ENCODE results near the gene FLVCR2.

FLVCR2 gene

GRCh38 chr14:75543786-75544185, 34.6 kb upstream of the FLVCR2 start:
- H3K9me3 ChIP-seq (ENCODE audit: control insufficient read depth, low read length), result no peaks in the 10 kb centered on the region
- H3K4me1 ChIP-seq (ENCODE audit: control insufficient read depth, insufficient read depth, low read length), result peaks cover 26% of the 10 kb centered on the region
- no peak overlapping the region for H3K9ac ChIP-seq (ENCODE audit: low read length)
- no peak overlapping the region for H3K4me3 ChIP-seq (ENCODE audit: low read length)
- H3K27me3 ChIP-seq (ENCODE audit: control insufficient read depth, insufficient read depth, low read length), result no peaks in the 10 kb centered on the region
- H3K36me3 ChIP-seq (ENCODE audit: control insufficient read depth, insufficient read depth, low read length), result no peaks in the 10 kb centered on the region

- Histone ChIP-seq H3K9me3 (ENCODE audit: control insufficient read depth, low read length) (no peaks in the 10 kb centered on the region), H3K4me3 (ENCODE audit: low read length) (no peak overlapping the region), H3K9ac (ENCODE audit: low read length) (no peak overlapping the region), H3K36me3 (ENCODE audit: control insufficient read depth, insufficient read depth, low read length) (no peaks in the 10 kb centered on the region), H3K4me1 (ENCODE audit: control insufficient read depth, insufficient read depth, low read length) (peaks cover 27% of the 10 kb centered on the region), H3K27me3 (ENCODE audit: control insufficient read depth, insufficient read depth, low read length) (no peaks in the 10 kb centered on the region)
Measured at GRCh38 chr14:75545907-75546306, 32.5 kb upstream of the FLVCR2 start.

- no peaks in the 10 kb centered on the region for H3K9me3 ChIP-seq (ENCODE audit: control insufficient read depth, low read length)
- no peaks in the 10 kb centered on the region for H3K36me3 ChIP-seq (ENCODE audit: control insufficient read depth, insufficient read depth, low read length)
- no peak overlapping the region for H3K4me3 ChIP-seq (ENCODE audit: low read length)
- H3K4me1 ChIP-seq (ENCODE audit: control insufficient read depth, insufficient read depth, low read length), result peaks cover 22% of the 10 kb centered on the region
- no peak overlapping the region for H3K9ac ChIP-seq (ENCODE audit: low read length)
- no peaks in the 10 kb centered on the region for H3K27me3 ChIP-seq (ENCODE audit: control insufficient read depth, insufficient read depth, low read length)
Measured at GRCh38 chr14:75547552-75548250, 30.7 kb upstream of the FLVCR2 start.

GRCh38 chr14:75548544-75548943, 29.9 kb upstream of the FLVCR2 start:
- H3K9me3 ChIP-seq (ENCODE audit: control insufficient read depth, low read length), result no peaks in the 10 kb centered on the region
- no peaks in the 10 kb centered on the region for H3K27me3 ChIP-seq (ENCODE audit: control insufficient read depth, insufficient read depth, low read length)
- H3K4me3 ChIP-seq (ENCODE audit: low read length), result no peak overlapping the region
- no peaks in the 10 kb centered on the region for H3K36me3 ChIP-seq (ENCODE audit: control insufficient read depth, insufficient read depth, low read length)
- H3K4me1 ChIP-seq (ENCODE audit: control insufficient read depth, insufficient read depth, low read length), result peaks cover 14% of the 10 kb centered on the region
- H3K9ac ChIP-seq (ENCODE audit: low read length), result no peak overlapping the region

GRCh38 chr14:75549169-75549568, 29.3 kb upstream of the FLVCR2 start:
- Histone ChIP-seq H3K9me3 (ENCODE audit: control insufficient read depth, low read length) (no peaks in the 10 kb centered on the region), H3K27me3 (ENCODE audit: control insufficient read depth, insufficient read depth, low read length) (no peaks in the 10 kb centered on the region), H3K36me3 (ENCODE audit: control insufficient read depth, insufficient read depth, low read length) (no peaks in the 10 kb centered on the region), H3K4me3 (ENCODE audit: low read length) (no peak overlapping the region), H3K4me1 (ENCODE audit: control insufficient read depth, insufficient read depth, low read length) (peaks cover 11% of the 10 kb centered on the region), H3K9ac (ENCODE audit: low read length) (no peak overlapping the region)

GRCh38 chr14:75551021-75551420, 27.4 kb upstream of the FLVCR2 start:
- Histone ChIP-seq H3K4me1 (ENCODE audit: control insufficient read depth, insufficient read depth, low read length) (peaks cover 7% of the 10 kb centered on the region), H3K9ac (ENCODE audit: low read length) (no peak overlapping the region), H3K36me3 (ENCODE audit: control insufficient read depth, insufficient read depth, low read length) (no peaks in the 10 kb centered on the region), H3K27me3 (ENCODE audit: control insufficient read depth, insufficient read depth, low read length) (no peaks in the 10 kb centered on the region), H3K9me3 (ENCODE audit: control insufficient read depth, low read length) (no peaks in the 10 kb centered on the region), H3K4me3 (ENCODE audit: low read length) (no peak overlapping the region)

GRCh38 chr14:75553157-75553556, 25.3 kb upstream of the FLVCR2 start:
- H3K4me1 ChIP-seq (ENCODE audit: control insufficient read depth, insufficient read depth, low read length), result peaks cover 7% of the 10 kb centered on the region
- H3K9me3 ChIP-seq (ENCODE audit: control insufficient read depth, low read length), result no peaks in the 10 kb centered on the region
- no peaks in the 10 kb centered on the region for H3K27me3 ChIP-seq (ENCODE audit: control insufficient read depth, insufficient read depth, low read length)
- H3K36me3 ChIP-seq (ENCODE audit: control insufficient read depth, insufficient read depth, low read length), result no peaks in the 10 kb centered on the region
- H3K9ac ChIP-seq (ENCODE audit: low read length), result no peak overlapping the region
- H3K4me3 ChIP-seq (ENCODE audit: low read length), result no peak overlapping the region

GRCh38 chr14:75553761-75554364, 24.6 kb upstream of the FLVCR2 start:
- Histone ChIP-seq H3K27me3 (ENCODE audit: control insufficient read depth, insufficient read depth, low read length) (no peaks in the 10 kb centered on the region), H3K9ac (ENCODE audit: low read length) (no peak overlapping the region), H3K36me3 (ENCODE audit: control insufficient read depth, insufficient read depth, low read length) (no peaks in the 10 kb centered on the region), H3K9me3 (ENCODE audit: control insufficient read depth, low read length) (no peaks in the 10 kb centered on the region), H3K4me1 (ENCODE audit: control insufficient read depth, insufficient read depth, low read length) (peaks cover under 1% of the 10 kb centered on the region), H3K4me3 (ENCODE audit: low read length) (no peak overlapping the region)

GRCh38 chr14:75554482-75554881, 23.9 kb upstream of the FLVCR2 start:
- no peaks in the 10 kb centered on the region for H3K9me3 ChIP-seq (ENCODE audit: control insufficient read depth, low read length)
- H3K4me1 ChIP-seq (ENCODE audit: control insufficient read depth, insufficient read depth, low read length), result no peaks in the 10 kb centered on the region

GRCh38 chr14:75558440-75558839, 20.0 kb upstream of the FLVCR2 start:
- no peaks in the 10 kb centered on the region for H3K9me3 ChIP-seq (ENCODE audit: control insufficient read depth, low read length)
- H3K4me1 ChIP-seq (ENCODE audit: control insufficient read depth, insufficient read depth, low read length), result no peaks in the 10 kb centered on the region
- H3K36me3 ChIP-seq (ENCODE audit: control insufficient read depth, insufficient read depth, low read length), result no peaks in the 10 kb centered on the region
- no peaks in the 10 kb centered on the region for H3K27me3 ChIP-seq (ENCODE audit: control insufficient read depth, insufficient read depth, low read length)
- H3K4me3 ChIP-seq (ENCODE audit: low read length), result no peak overlapping the region
- no peak overlapping the region for H3K9ac ChIP-seq (ENCODE audit: low read length)

More at GRCh38 chr14:75554482-75554881, 23.9 kb upstream of the FLVCR2 start:
- Histone ChIP-seq H3K27me3 (ENCODE audit: control insufficient read depth, insufficient read depth, low read length) (no peaks in the 10 kb centered on the region), H3K4me3 (ENCODE audit: low read length) (no peak overlapping the region), H3K9ac (ENCODE audit: low read length) (no peak overlapping the region), H3K36me3 (ENCODE audit: control insufficient read depth, insufficient read depth, low read length) (no peaks in the 10 kb centered on the region)

- H3K4me1 ChIP-seq (ENCODE audit: control insufficient read depth, insufficient read depth, low read length), result no peaks in the 10 kb centered on the region
- no peaks in the 10 kb centered on the region for H3K27me3 ChIP-seq (ENCODE audit: control insufficient read depth, insufficient read depth, low read length)
- no peaks in the 10 kb centered on the region for H3K9me3 ChIP-seq (ENCODE audit: control insufficient read depth, low read length)
Measured at GRCh38 chr14:75559045-75559444, 19.4 kb upstream of the FLVCR2 start.

GRCh38 chr14:75559451-75560222, 18.8 kb upstream of the FLVCR2 start:
- H3K36me3 ChIP-seq (ENCODE audit: control insufficient read depth, insufficient read depth, low read length), result no peaks in the 10 kb centered on the region
- H3K4me1 ChIP-seq (ENCODE audit: control insufficient read depth, insufficient read depth, low read length), result no peaks in the 10 kb centered on the region
- H3K27me3 ChIP-seq (ENCODE audit: control insufficient read depth, insufficient read depth, low read length), result no peaks in the 10 kb centered on the region
- H3K9me3 ChIP-seq (ENCODE audit: control insufficient read depth, low read length), result no peaks in the 10 kb centered on the region
- no peak overlapping the region for H3K9ac ChIP-seq (ENCODE audit: low read length)
- H3K4me3 ChIP-seq (ENCODE audit: low read length), result no peak overlapping the region

More at GRCh38 chr14:75559045-75559444, 19.4 kb upstream of the FLVCR2 start:
- H3K36me3 ChIP-seq (ENCODE audit: control insufficient read depth, insufficient read depth, low read length), result no peaks in the 10 kb centered on the region
- no peak overlapping the region for H3K9ac ChIP-seq (ENCODE audit: low read length)
- H3K4me3 ChIP-seq (ENCODE audit: low read length), result no peak overlapping the region

Measured in mucosa of stomach (tissue), 1 donor.